PC-9 (cell line): ENCODE measurements around the gene KCNQ5. TPM values are rescaled to one million over a fixed set of nuclear protein-coding genes. Genes with fewer than 3 reads are reported as not detected.

Experiments used
- BruUV-seq: library from RNA; stranded (reverse); fragments of 400-500 nt; replicated peaks from 2 replicates; lab custom pipeline; 2021; lab: Mats Ljungman, UMichigan
- CTCF ChIA-PET: fragments of 300-600 bp; sonication (Branson Sonifier 250); formaldehyde crosslinking; loops from one replicate; lab custom pipeline; 2022; ENCODE audit warnings: antibody characterized with exemption; lab: Charles Lee
- POLR2A ChIA-PET: fragments of 300-600 bp; sonication (Branson Sonifier 250); formaldehyde crosslinking; loops from one replicate; lab custom pipeline; 2022; ENCODE audit warnings: antibody characterized with exemption; ENCODE audit not compliant: unreplicated experiment; lab: Charles Lee
- DNase-seq, 2 experiments: peaks; one replicate each; pipeline versions ENCODE4 v3.0.0 to v3.0.0-alpha.2; 2015 to 2022; ENCODE audit warnings: mixed read lengths in 1 of 2
- H2AFZ ChIP-seq: fragments of 200-600 bp; sonication (generic); 2 replicates; pipeline ENCODE4 v1.8.1; 2017; ENCODE audit warnings: antibody characterized with exemption
- H3F3A ChIP-seq: fragments of 200-600 bp; sonication (generic); 2 replicates; pipeline ENCODE4 v1.8.1; 2017; ENCODE audit warnings: antibody characterized with exemption, mild to moderate bottlenecking, low read depth; ENCODE audit not compliant: insufficient read depth
- H3K27ac ChIP-seq: fragments of 200-600 bp; sonication (generic); 2 replicates; pipeline ENCODE4 v1.6.1; 2016; ENCODE audit warnings: mixed run types
- H3K27me3 ChIP-seq: fragments of 200-600 bp; sonication (generic); 2 replicates; pipeline ENCODE4 v1.6.1; 2016; ENCODE audit warnings: low read depth, mixed run types; ENCODE audit not compliant: insufficient read depth
- H3K36me3 ChIP-seq: fragments of 200-600 bp; sonication (generic); 2 replicates; pipeline ENCODE4 v1.6.1; 2016; ENCODE audit warnings: low read depth, mixed run types
- H3K4me1 ChIP-seq: fragments of 200-600 bp; sonication (generic); replicated peaks from 2 replicates; pipeline ENCODE4 v1.6.1; 2016; ENCODE audit warnings: mixed run types; ENCODE audit not compliant: insufficient read depth
- H3K4me2 ChIP-seq: fragments of 200-600 bp; sonication (generic); 2 replicates; pipeline ENCODE4 v1.6.1; 2017; ENCODE audit warnings: mixed run types
- H3K4me3 ChIP-seq: fragments of 200-600 bp; sonication (generic); 2 replicates; pipeline ENCODE4 v1.6.1; 2016; ENCODE audit warnings: mixed run types
- H3K79me2 ChIP-seq: fragments of 200-600 bp; sonication (generic); 2 replicates; pipeline ENCODE4 v1.6.1; 2017; ENCODE audit warnings: low read depth, mixed run types
- H3K9me2 ChIP-seq: fragments of 200-600 bp; sonication (generic); 2 replicates; pipeline ENCODE4 v1.8.1; 2017; ENCODE audit warnings: mild to moderate bottlenecking; ENCODE audit not compliant: insufficient read depth
- H3K9me3 ChIP-seq: fragments of 200-600 bp; sonication (generic); 2 replicates; pipeline ENCODE4 v1.8.1; 2016; ENCODE audit warnings: low read depth; ENCODE audit not compliant: insufficient read depth
- H4K20me1 ChIP-seq: fragments of 200-600 bp; sonication (generic); 2 replicates; pipeline ENCODE4 v1.8.1; 2017; ENCODE audit not compliant: insufficient read depth
- EZH2 ChIP-seq: fragments of 200-600 bp; sonication (generic); IDR thresholded peaks from 2 replicates; pipeline ENCODE4 v1.8.0; 2017; ENCODE audit warnings: antibody characterized with exemption, low read depth
- intact Hi-C: fragments of 100-400 bp; cut with micrococcal nuclease; formaldehyde crosslinking; loops from one replicate; pipeline ENCODE4 v1.10.0; 2022; ENCODE audit not compliant: unreplicated experiment
- total RNA-seq: library from RNA; stranded (reverse); gene quantifications from 2 replicates; pipeline ENCODE4 v1.2.3, GENCODE V29; 2021
- TF ChIP-seq, protein P1 (sequence below): fragments of 200-600 bp; sonication (generic); conservative IDR thresholded peaks from 2 replicates; pipeline ENCODE4 v1.6.1; 2017; ENCODE audit warnings: mixed run types, antibody characterized with exemption, mild to moderate bottlenecking, moderate library complexity

Gene KCNQ5
- total RNA-seq, 1 experiment from 2014 or later: 0.20 TPM

DNA sequence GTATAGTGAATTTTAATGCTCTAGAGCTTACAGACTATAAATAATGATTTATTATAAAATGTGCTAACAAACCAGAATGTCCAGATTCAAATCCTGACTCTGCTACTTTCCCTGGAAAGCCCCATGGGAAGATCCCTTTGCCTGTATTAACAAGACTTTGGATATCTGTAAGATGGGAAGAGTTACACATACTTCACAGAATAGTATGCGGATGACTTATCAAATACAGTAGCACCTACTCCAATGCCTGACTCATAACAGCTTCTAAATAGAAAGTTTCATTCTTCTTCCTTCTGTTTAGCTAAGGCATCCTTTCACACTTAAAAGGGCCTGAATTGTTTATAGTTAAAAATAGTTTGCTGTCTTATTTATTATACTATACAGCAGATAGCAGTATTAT is 166.3 kb downstream of the KCNQ5 start:
- BruUV-seq: no TSS peak
- H3K9me3 ChIP-seq: no peaks in the 10 kb centered on the region
- peak in 1 of 2 experiments; percentile 64 for DNase-seq
- H3K4me2 ChIP-seq: no peak overlapping the region
- no peaks in the 10 kb centered on the region for H3K79me2 ChIP-seq
- TF ChIP-seq, protein P1, sequence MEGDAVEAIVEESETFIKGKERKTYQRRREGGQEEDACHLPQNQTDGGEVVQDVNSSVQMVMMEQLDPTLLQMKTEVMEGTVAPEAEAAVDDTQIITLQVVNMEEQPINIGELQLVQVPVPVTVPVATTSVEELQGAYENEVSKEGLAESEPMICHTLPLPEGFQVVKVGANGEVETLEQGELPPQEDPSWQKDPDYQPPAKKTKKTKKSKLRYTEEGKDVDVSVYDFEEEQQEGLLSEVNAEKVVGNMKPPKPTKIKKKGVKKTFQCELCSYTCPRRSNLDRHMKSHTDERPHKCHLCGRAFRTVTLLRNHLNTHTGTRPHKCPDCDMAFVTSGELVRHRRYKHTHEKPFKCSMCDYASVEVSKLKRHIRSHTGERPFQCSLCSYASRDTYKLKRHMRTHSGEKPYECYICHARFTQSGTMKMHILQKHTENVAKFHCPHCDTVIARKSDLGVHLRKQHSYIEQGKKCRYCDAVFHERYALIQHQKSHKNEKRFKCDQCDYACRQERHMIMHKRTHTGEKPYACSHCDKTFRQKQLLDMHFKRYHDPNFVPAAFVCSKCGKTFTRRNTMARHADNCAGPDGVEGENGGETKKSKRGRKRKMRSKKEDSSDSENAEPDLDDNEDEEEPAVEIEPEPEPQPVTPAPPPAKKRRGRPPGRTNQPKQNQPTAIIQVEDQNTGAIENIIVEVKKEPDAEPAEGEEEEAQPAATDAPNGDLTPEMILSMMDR: no peak
- no peak for TF ChIP-seq EZH2
- H3K36me3 ChIP-seq: no peaks in the 10 kb centered on the region
- no peak overlapping the region for H3K4me3 ChIP-seq
- ChIA-PET POLR2A (interaction anchor here (0.6 kb wide), 1 partner anchor 181 kb away, joined by 5 read pairs; no protein-coding TSS in a partner anchor), CTCF (no interaction called here)
- no peaks in the 10 kb centered on the region for H3F3A ChIP-seq
- intact Hi-C loops: loop anchor here (10.0 kb wide), 1 partner anchor 163 kb away; the partner anchor contains the start of gene KCNQ5
- no peaks in the 10 kb centered on the region for H3K9me2 ChIP-seq
- no peaks in the 10 kb centered on the region for H4K20me1 ChIP-seq
- no peaks in the 10 kb centered on the region for H3K27me3 ChIP-seq
- H3K4me1 ChIP-seq: peaks cover 14% of the 10 kb centered on the region
- no peak overlapping the region for H2AFZ ChIP-seq
- peak overlapping the region; percentile 75 for H3K27ac ChIP-seq

DNA sequence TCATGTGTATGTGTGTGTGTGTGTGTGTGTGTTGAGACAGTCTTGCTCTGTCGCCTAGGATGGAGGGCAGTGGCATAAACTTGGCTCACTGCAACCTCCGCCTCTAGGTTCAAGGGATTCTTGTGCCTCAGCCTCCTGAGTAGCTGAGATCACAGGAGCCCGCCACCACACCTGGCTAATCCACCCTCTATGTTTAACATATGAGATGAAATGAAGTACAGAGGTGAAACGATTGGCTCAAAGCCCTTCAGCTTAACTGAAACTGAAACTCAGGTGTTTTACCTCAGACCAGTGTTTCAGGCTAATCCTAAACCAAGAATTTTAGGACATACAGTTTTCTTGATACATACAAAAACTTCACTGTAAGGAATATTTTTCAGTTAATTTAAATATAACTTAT is 167.3 kb downstream of the KCNQ5 start:
- Histone ChIP-seq H3K4me1 (peaks cover 14% of the 10 kb centered on the region), H4K20me1 (no peaks in the 10 kb centered on the region), H3K27ac (no peak overlapping the region), H3K36me3 (no peaks in the 10 kb centered on the region), H3K4me2 (no peak overlapping the region), H3F3A (no peaks in the 10 kb centered on the region), H3K9me3 (no peaks in the 10 kb centered on the region), H3K27me3 (no peaks in the 10 kb centered on the region), H3K9me2 (no peaks in the 10 kb centered on the region), H3K4me3 (no peak overlapping the region), H3K79me2 (no peaks in the 10 kb centered on the region), H2AFZ (no peak overlapping the region)
- ChIA-PET CTCF (no interaction called here), POLR2A (no interaction called here)
- DNase-seq: no peak
- TF ChIP-seq, protein P1: no peak
- no peak for TF ChIP-seq EZH2
- no TSS peak for BruUV-seq
- intact Hi-C loops: loop anchor here (10.0 kb wide), 1 partner anchor 164 kb away; the partner anchor contains the start of gene KCNQ5

DNA sequence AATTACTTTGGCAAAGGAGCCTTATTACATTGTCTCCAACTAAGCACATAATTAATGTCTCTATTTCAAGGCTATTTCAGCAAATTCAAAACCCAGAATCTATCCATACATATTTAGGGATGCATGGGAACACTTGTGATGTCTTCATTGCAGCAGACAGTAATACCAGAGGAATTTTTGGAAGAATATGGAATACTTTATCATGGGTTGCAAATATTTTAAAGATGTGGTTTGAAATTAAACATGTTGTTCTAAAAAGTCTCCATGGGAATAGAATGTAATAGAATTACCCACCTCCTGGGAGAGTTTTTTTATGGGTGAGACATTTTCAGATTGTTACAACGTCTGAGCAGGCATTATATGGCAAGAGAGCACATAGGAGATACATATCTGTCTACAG is 170.8 kb downstream of the KCNQ5 start:
- H4K20me1 ChIP-seq: no peaks in the 10 kb centered on the region
- H3K9me2 ChIP-seq: no peaks in the 10 kb centered on the region
- no peak overlapping the region for H3K4me3 ChIP-seq
- no peaks in the 10 kb centered on the region for H3K79me2 ChIP-seq
- H3K4me1 ChIP-seq: peaks cover 7% of the 10 kb centered on the region
- no peak overlapping the region for H3K4me2 ChIP-seq
- no peak for DNase-seq
- H2AFZ ChIP-seq: no peak overlapping the region
- no peak overlapping the region for H3K27ac ChIP-seq
- intact Hi-C loops: no loop called here
- no peak for TF ChIP-seq EZH2
- TF ChIP-seq, protein P1: no peak
- H3K36me3 ChIP-seq: no peaks in the 10 kb centered on the region
- ChIA-PET POLR2A (no interaction called here), CTCF (no interaction called here)
- no peaks in the 10 kb centered on the region for H3K27me3 ChIP-seq
- no peaks in the 10 kb centered on the region for H3F3A ChIP-seq
- no TSS peak for BruUV-seq
- H3K9me3 ChIP-seq: no peaks in the 10 kb centered on the region
